SK-N-SH (cell line): Measurements from ENCODE around the gene SLAMF7. TPM values are rescaled to one million over a fixed set of nuclear protein-coding genes. Genes with fewer than 3 reads are reported as not detected.

Experiments used
- CTCF ChIA-PET: fragments of 300-600, 350-600 bp; formaldehyde crosslinking; extraction: SDS; loops from one replicate; lab custom pipeline; 2021; lab: Yijun Ruan, JAX
- POLR2A ChIA-PET: fragments of 350-600 bp; sonication (Branson Sonifier 250); formaldehyde crosslinking; extraction: SDS; loops from one replicate; lab custom pipeline; 2020; ENCODE audit warnings: antibody characterized with exemption, inconsistent platforms; lab: Yijun Ruan, JAX
- DNase-seq: peaks from one replicate; pipeline ENCODE4 v3.0.0; 2012
- H2AFZ ChIP-seq: fragments of 200-600 bp; sonication (generic); 2 replicates; pipeline ENCODE4 v1.8.1; 2016; ENCODE audit warnings: antibody characterized with exemption, mild to moderate bottlenecking, low read depth
- H3F3A ChIP-seq: fragments of 200-600 bp; sonication (generic); replicated peaks from 2 replicates; pipeline ENCODE3; 2016; ENCODE audit warnings: antibody characterized with exemption, mild to moderate bottlenecking; ENCODE audit not compliant: insufficient read depth
- H3K27ac ChIP-seq, 2 experiments: fragments of 200-500 bp in 1 of 2; fragments of 200-600 bp in 1 of 2; sonication (Bioruptor generic) in 1 of 2; sonication (generic), shearing (Covaris generic) in 1 of 2; 2 replicates each; pipeline versions ENCODE4 v1.5.1 to v1.6.1; 2014 to 2016; ENCODE audit warnings: low read depth in 2 of 2, inconsistent platforms in 1 of 2, low read length in 1 of 2, mild to moderate bottlenecking in 1 of 2, mixed read lengths in 1 of 2
- H3K27me3 ChIP-seq: fragments of 200-600 bp; sonication (generic), shearing (Covaris generic); 2 replicates; pipeline ENCODE4 v1.6.1; 2016; ENCODE audit warnings: mixed run types; ENCODE audit not compliant: insufficient read depth
- H3K36me3 ChIP-seq, 2 experiments: fragments of 200-500 bp in 1 of 2; fragments of 200-600 bp in 1 of 2; sonication (Bioruptor generic) in 1 of 2; sonication (generic) in 1 of 2; replicated peaks in 1 of 2; 2 replicates each; pipeline versions ENCODE3 to v1.5.1; 2014 to 2016; ENCODE audit warnings: low read length in 1 of 2, mild to moderate bottlenecking in 1 of 2; ENCODE audit not compliant: insufficient read depth in 2 of 2, control insufficient read depth in 1 of 2
- H3K4me1 ChIP-seq, 2 experiments: fragments of 200-500 bp in 1 of 2; fragments of 200-600 bp in 1 of 2; sonication (Bioruptor generic) in 1 of 2; sonication (generic), shearing (Covaris generic) in 1 of 2; 2 replicates each; pipeline versions ENCODE4 v1.5.1 to v1.6.1; 2014 to 2016; ENCODE audit warnings: low read depth in 1 of 2, low read length in 1 of 2, mixed run types in 1 of 2; ENCODE audit not compliant: insufficient read depth in 2 of 2, control insufficient read depth in 1 of 2
- H3K4me2 ChIP-seq: fragments of 200-600 bp; sonication (generic), shearing (Covaris generic); 2 replicates; pipeline ENCODE4 v1.6.1; 2017; ENCODE audit warnings: mixed run types
- H3K4me3 ChIP-seq, 2 experiments: fragments of 200-500 bp in 1 of 2; fragments of 200-600 bp in 1 of 2; sonication (Bioruptor generic) in 1 of 2; sonication (generic), shearing (Covaris generic) in 1 of 2; 2 replicates each; pipeline versions ENCODE4 v1.5.1 to v1.8.1; 2014 to 2016; ENCODE audit warnings: low read depth in 2 of 2, inconsistent platforms in 1 of 2, low read length in 1 of 2, mild to moderate bottlenecking in 1 of 2, mixed read lengths in 1 of 2, moderate library complexity in 1 of 2
- H3K79me2 ChIP-seq: fragments of 200-600 bp; sonication (generic); 2 replicates; pipeline ENCODE4 v1.8.1; 2017; ENCODE audit warnings: mild to moderate bottlenecking; ENCODE audit not compliant: insufficient read depth
- H3K9ac ChIP-seq: fragments of 200-600 bp; sonication (generic); 2 replicates; pipeline ENCODE4 v1.6.1; 2017; ENCODE audit warnings: mixed run types
- H3K9me2 ChIP-seq: fragments of 200-600 bp; sonication (generic); 2 replicates; pipeline ENCODE4 v1.6.1; 2017; ENCODE audit warnings: mixed run types
- H3K9me3 ChIP-seq: fragments of 200-600 bp; sonication (generic); 2 replicates; pipeline ENCODE4 v1.6.1; 2017; ENCODE audit warnings: mixed run types, mild to moderate bottlenecking, moderate library complexity
- H4K20me1 ChIP-seq: fragments of 200-600 bp; sonication (generic); 2 replicates; pipeline ENCODE4 v1.6.1; 2017; ENCODE audit warnings: mild to moderate bottlenecking, mixed run types; ENCODE audit not compliant: insufficient read depth
- ELF1 ChIP-seq: IDR thresholded peaks from 2 replicates; pipeline ENCODE4 v1.4.0; 2012
- EP300 ChIP-seq, 2 experiments: IDR thresholded peaks; 2 replicates each; pipeline versions ENCODE4 v1.4.0 to v1.6.1; 2012; ENCODE audit warnings: borderline replicate concordance in 1 of 2, low read depth in 1 of 2, low read length in 1 of 2
- FOXJ3 ChIP-seq: sonication (generic); formaldehyde crosslinking; IDR thresholded peaks from 2 replicates; pipeline ENCODE4 v1.5.1; 2020; ENCODE audit warnings: mild to moderate bottlenecking, missing genetic modification reagents
- FOXM1 ChIP-seq: IDR thresholded peaks from 2 replicates; pipeline ENCODE4 v1.4.0; 2012; ENCODE audit warnings: low read depth, mild to moderate bottlenecking
- GABPA ChIP-seq: IDR thresholded peaks from 2 replicates; pipeline ENCODE4 v1.4.0; 2012; ENCODE audit warnings: low read depth, mild to moderate bottlenecking
- JUND ChIP-seq: IDR thresholded peaks from 2 replicates; pipeline ENCODE4 v1.4.0; 2012
- NFIC ChIP-seq: IDR thresholded peaks from 2 replicates; pipeline ENCODE4 v1.4.0; 2012; ENCODE audit warnings: borderline replicate concordance
- NRF1 ChIP-seq: IDR thresholded peaks from 2 replicates; pipeline ENCODE4 v1.6.1; 2012; ENCODE audit warnings: low read depth, mild to moderate bottlenecking, low read length
- POLR2AphosphoS5 ChIP-seq: IDR thresholded peaks from 2 replicates; pipeline ENCODE4 v1.6.1; 2012; ENCODE audit warnings: low read depth, low read length
- RAD21 ChIP-seq: IDR thresholded peaks from 2 replicates; pipeline ENCODE4 v1.6.1; 2012; ENCODE audit warnings: mild to moderate bottlenecking, low read length
- RCOR1 ChIP-seq: fragments of 150-350 bp; IDR thresholded peaks from 2 replicates; pipeline ENCODE4 v1.6.1; 2017; ENCODE audit warnings: antibody characterized with exemption, low read length
- RFX5 ChIP-seq: IDR thresholded peaks from 2 replicates; pipeline ENCODE4 v1.6.1; 2012; ENCODE audit warnings: mild to moderate bottlenecking, improper control_type of control experiment, low read length
- SIN3A ChIP-seq: IDR thresholded peaks from 2 replicates; pipeline ENCODE4 v1.6.1; 2012; ENCODE audit warnings: low read depth, mild to moderate bottlenecking, low read length, moderate library complexity, borderline replicate concordance
- SMC3 ChIP-seq: IDR thresholded peaks from 2 replicates; pipeline ENCODE4 v1.6.1; 2012; ENCODE audit warnings: low read depth, low read length, improper control_type of control experiment
- TAF1 ChIP-seq: IDR thresholded peaks from 2 replicates; pipeline ENCODE4 v1.6.1; 2012; ENCODE audit warnings: low read depth, mild to moderate bottlenecking, low read length, moderate library complexity, borderline replicate concordance
- TCF12 ChIP-seq: IDR thresholded peaks from 2 replicates; pipeline ENCODE4 v1.4.0; 2012
- YY1 ChIP-seq: IDR thresholded peaks from 2 replicates; pipeline ENCODE4 v1.4.0; 2012; ENCODE audit warnings: low read depth, mild to moderate bottlenecking
- WGBS: methylation state at CpG from one replicate; pipeline ENCODE4 v1.1.6; 2017; ENCODE audit warnings: low lambda C conversion rate; 5-methylcytosine and 5-hydroxymethylcytosine counted together
- polyA plus RNA-seq, 3 experiments: library from polyadenylated mRNA; depleted of rRNA; stranded (reverse); fragments of >200 nt; gene quantifications; 2 replicates each; pipeline ENCODE4 v1.2.3, GENCODE V29; 2012
- TF ChIP-seq, protein P1 (sequence below): IDR thresholded peaks from 2 replicates; pipeline ENCODE4 v1.4.0; 2012; ENCODE audit warnings: low read depth
- TF ChIP-seq, protein P2 (sequence below): fragments of 200-600 bp; sonication (generic); IDR thresholded peaks from 2 replicates; pipeline ENCODE4 v1.6.1; 2017; ENCODE audit warnings: antibody characterized with exemption, mild to moderate bottlenecking, moderate library complexity
- TF ChIP-seq, protein P3 (sequence below): IDR thresholded peaks from 2 replicates; pipeline ENCODE4 v1.4.0; 2012; ENCODE audit warnings: low read depth, borderline replicate concordance
- TF ChIP-seq, protein P4 (sequence below): IDR thresholded peaks from 2 replicates; pipeline ENCODE4 v1.4.0; 2012; ENCODE audit warnings: low read depth, borderline replicate concordance

Gene SLAMF7
- polyA plus RNA-seq, 1 of the 3 experiments (the other 2 are of a cell fraction), result not detected

DNA sequence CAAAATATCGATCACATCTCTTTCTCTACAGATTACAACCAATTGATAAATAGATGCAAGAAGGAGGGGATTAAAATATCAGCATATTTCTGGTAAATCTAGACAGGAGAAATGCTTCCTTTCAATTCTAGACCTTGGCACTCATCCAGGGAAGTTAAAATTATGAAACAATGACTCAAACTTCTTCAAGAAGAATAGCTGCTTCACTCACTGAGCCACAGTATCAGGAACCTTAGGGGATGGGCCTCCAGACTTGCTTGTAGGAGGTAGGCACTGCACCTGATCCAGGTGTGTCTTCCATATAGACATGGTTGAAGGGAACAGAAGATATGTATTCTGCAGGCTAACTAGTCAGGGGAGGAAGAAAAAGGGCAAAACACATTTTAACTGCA, 9.8 kb downstream of the SLAMF7 start:
- Histone ChIP-seq H4K20me1 (no peaks in the 10 kb centered on the region), H3K4me3 (no peak overlapping the region), H3F3A (no peaks in the 10 kb centered on the region), H3K27me3 (peaks cover 15% of the 10 kb centered on the region; the same call in 1 of the 2 replicates), H3K27ac (no peak overlapping the region), H3K9me2 (no peaks in the 10 kb centered on the region), H3K79me2 (no peaks in the 10 kb centered on the region), H3K36me3 (no peaks in the 10 kb centered on the region), H3K4me1 (no peaks in the 10 kb centered on the region), H3K9me3 (no peaks in the 10 kb centered on the region), H2AFZ (no peak overlapping the region), H3K9ac (no peak overlapping the region), H3K4me2 (no peak overlapping the region)
- no peak for TF ChIP-seq SIN3A
- TF ChIP-seq, protein P1, sequence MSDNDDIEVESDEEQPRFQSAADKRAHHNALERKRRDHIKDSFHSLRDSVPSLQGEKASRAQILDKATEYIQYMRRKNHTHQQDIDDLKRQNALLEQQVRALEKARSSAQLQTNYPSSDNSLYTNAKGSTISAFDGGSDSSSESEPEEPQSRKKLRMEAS, result no peak
- no peak for TF ChIP-seq TCF12
- no peak for TF ChIP-seq RCOR1
- no peak for TF ChIP-seq FOXJ3 (CRISPR knock-in tag)
- no peak for TF ChIP-seq ELF1
- no peak for TF ChIP-seq SMC3
- no peak for TF ChIP-seq NRF1
- TF ChIP-seq YY1, result no peak
- ChIA-PET CTCF (interaction anchor here (0.7 kb wide), 1 partner anchor 28 kb away, joined by 3 read pairs; no protein-coding TSS in a partner anchor), POLR2A (no interaction called here)
- no peak for DNase-seq
- WGBS, result 3% methylated on average over 1 of the region's 1 CpG

DNA sequence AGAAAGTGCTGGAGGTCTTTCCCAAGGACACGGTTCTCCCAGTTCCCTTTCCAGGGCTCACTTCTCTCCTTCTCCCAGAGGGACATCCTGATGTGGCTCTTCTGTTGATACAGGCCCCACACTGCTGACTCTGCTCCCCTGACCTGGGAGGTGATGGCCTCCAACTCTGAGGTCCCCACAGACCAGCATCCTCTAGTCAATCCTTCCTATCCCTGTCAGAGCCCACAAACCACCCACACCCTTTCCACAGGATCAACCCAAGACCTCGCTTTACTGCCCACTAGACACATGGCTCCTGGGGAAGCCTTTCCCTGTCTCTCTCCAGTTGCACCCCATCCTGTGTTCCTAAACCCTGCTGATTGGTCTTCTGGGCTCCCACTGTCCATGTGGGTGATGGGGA, 11.6 kb downstream of the SLAMF7 start:
- no peaks in the 10 kb centered on the region for H3K9me3 ChIP-seq
- CTCF ChIA-PET, result no interaction called here
- no peak overlapping the region for H3K9ac ChIP-seq
- no peaks in the 10 kb centered on the region for H3K4me1 ChIP-seq
- no peak overlapping the region for H3K4me2 ChIP-seq
- H3K27me3 ChIP-seq, result peaks cover 15% of the 10 kb centered on the region; the same call in 1 of the 2 replicates
- no peaks in the 10 kb centered on the region for H3K36me3 ChIP-seq
- no peaks in the 10 kb centered on the region for H3K9me2 ChIP-seq
- no peaks in the 10 kb centered on the region for H4K20me1 ChIP-seq
- H3F3A ChIP-seq, result no peaks in the 10 kb centered on the region
- POLR2A ChIA-PET, result no interaction called here
- H3K79me2 ChIP-seq, result no peaks in the 10 kb centered on the region
- no peak overlapping the region for H2AFZ ChIP-seq
- 10% methylated on average over 2 of the region's 2 CpGs for WGBS
- DNase-seq, result no peak
- H3K27ac ChIP-seq, result no peak overlapping the region
- TF ChIP-seq SIN3A (no peak), SMC3 (no peak), TCF12 (no peak), NFIC (no peak), TAF1 (no peak), JUND (no peak), POLR2AphosphoS5 (no peak), ELF1 (no peak), GABPA (no peak), RFX5 (no peak), YY1 (no peak), FOXM1 (no peak), EP300 (IDR thresholded peaks at IDR 0.05; ENCODE audit: borderline replicate concordance in 1 of 2, low read depth in 1 of 2, low read length in 1 of 2) (no peak), RAD21 (no peak)
- TF ChIP-seq, protein P2, sequence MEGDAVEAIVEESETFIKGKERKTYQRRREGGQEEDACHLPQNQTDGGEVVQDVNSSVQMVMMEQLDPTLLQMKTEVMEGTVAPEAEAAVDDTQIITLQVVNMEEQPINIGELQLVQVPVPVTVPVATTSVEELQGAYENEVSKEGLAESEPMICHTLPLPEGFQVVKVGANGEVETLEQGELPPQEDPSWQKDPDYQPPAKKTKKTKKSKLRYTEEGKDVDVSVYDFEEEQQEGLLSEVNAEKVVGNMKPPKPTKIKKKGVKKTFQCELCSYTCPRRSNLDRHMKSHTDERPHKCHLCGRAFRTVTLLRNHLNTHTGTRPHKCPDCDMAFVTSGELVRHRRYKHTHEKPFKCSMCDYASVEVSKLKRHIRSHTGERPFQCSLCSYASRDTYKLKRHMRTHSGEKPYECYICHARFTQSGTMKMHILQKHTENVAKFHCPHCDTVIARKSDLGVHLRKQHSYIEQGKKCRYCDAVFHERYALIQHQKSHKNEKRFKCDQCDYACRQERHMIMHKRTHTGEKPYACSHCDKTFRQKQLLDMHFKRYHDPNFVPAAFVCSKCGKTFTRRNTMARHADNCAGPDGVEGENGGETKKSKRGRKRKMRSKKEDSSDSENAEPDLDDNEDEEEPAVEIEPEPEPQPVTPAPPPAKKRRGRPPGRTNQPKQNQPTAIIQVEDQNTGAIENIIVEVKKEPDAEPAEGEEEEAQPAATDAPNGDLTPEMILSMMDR, result no peak
- TF ChIP-seq, protein P3, sequence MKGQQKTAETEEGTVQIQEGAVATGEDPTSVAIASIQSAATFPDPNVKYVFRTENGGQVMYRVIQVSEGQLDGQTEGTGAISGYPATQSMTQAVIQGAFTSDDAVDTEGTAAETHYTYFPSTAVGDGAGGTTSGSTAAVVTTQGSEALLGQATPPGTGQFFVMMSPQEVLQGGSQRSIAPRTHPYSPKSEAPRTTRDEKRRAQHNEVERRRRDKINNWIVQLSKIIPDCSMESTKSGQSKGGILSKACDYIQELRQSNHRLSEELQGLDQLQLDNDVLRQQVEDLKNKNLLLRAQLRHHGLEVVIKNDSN, result no peak
- TF ChIP-seq, protein P4, sequence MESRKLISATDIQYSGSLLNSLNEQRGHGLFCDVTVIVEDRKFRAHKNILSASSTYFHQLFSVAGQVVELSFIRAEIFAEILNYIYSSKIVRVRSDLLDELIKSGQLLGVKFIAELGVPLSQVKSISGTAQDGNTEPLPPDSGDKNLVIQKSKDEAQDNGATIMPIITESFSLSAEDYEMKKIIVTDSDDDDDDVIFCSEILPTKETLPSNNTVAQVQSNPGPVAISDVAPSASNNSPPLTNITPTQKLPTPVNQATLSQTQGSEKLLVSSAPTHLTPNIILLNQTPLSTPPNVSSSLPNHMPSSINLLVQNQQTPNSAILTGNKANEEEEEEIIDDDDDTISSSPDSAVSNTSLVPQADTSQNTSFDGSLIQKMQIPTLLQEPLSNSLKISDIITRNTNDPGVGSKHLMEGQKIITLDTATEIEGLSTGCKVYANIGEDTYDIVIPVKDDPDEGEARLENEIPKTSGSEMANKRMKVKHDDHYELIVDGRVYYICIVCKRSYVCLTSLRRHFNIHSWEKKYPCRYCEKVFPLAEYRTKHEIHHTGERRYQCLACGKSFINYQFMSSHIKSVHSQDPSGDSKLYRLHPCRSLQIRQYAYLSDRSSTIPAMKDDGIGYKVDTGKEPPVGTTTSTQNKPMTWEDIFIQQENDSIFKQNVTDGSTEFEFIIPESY, result no peak
- H3K4me3 ChIP-seq, result no peak overlapping the region
